Activated CD4-positive, CD25-positive, alpha-beta regulatory T cell treated with anti-CD3 and anti-CD28 coated beads, Interleukin-2, amount 50 U/mL, for 24 hours (primary cell): ENCODE results near the gene TMTC4.

Source experiments
- ATAC-seq, 2 donors: fragments of 150-1000 bp; cut with Tn5 transposase; one replicate each; pipeline ENCODE4 v1.10.0; 2021; ENCODE audit warnings: mild to moderate bottlenecking in 1 of 2, moderate library complexity in 1 of 2

Gene TMTC4

DNA sequence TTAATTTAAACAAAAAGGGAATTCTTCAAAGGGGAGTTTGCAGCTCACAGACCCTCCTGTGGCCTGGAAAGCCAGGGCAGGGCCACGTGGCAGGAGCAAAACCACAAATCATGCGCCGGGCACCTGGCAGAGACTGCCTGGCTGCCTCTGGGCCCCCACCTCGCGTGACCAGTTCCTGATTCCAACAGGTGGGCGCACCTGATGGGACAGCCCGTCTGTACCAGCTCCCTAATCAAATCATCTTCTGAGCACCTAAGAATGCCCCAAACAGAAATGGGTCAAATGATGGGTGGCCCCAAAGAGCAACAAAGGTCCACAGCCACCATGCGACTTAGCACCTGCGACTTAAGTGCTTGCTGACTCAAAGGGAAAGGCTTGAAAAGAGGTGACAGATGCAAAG, 9.2 kb downstream of the TMTC4 start:
- ATAC-seq: no peak

- no peak for ATAC-seq
Measured at GRCh38 chr13:100664171-100664900, 10.3 kb downstream of the TMTC4 start.

- ATAC-seq: no peak
Measured at GRCh38 chr13:100662468-100663211, 12.0 kb downstream of the TMTC4 start.

- no peak for ATAC-seq
Measured at GRCh38 chr13:100660761-100661160, 13.8 kb downstream of the TMTC4 start.

DNA sequence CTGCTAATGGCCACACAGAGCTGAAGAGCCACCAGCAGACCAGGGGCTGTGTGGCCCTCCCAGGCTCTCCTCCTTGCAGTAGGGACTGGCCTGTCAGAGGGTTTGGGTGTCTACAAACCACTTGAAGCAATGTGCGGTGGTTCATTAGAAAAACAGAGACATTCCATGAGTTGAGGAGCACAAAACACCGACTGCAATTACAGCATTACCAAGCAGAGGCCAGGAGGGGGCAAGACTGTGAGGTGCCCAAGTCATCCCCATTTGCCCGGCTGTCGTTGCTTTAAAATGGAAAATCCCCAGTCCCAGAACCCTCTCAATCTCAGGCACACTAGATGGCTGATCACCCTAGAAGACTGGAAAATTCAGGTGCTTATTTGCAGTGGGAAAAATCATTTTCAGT, 15.0 kb downstream of the TMTC4 start:
- no peak for ATAC-seq

GRCh38 chr13:100658363-100658762, 16.2 kb downstream of the TMTC4 start:
- ATAC-seq: peak; percentile 17 to 43

DNA sequence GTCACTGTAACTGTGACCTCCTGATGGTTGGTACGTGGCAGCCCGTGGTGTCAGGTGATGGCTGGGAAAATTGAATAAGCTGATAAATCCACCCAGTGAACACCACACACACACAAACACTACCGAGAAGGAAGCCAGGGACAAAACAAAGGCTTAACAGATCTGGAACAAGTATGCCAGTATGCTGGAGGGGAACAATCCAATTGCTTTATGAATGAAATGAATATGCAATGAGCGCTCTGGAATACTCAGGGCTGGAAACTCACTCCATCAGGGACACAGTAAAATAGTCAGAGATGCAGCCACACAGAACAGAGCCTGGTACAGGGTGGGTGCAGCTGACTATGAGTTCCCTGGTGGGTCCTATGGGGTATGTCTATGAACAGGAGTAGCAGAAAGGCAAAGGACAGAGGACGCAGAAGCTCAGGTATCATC, 16.7 kb downstream of the TMTC4 start:
- ATAC-seq: no peak

- ATAC-seq: no peak
Measured at GRCh38 chr13:100652510-100652909, 22.1 kb downstream of the TMTC4 start.

DNA sequence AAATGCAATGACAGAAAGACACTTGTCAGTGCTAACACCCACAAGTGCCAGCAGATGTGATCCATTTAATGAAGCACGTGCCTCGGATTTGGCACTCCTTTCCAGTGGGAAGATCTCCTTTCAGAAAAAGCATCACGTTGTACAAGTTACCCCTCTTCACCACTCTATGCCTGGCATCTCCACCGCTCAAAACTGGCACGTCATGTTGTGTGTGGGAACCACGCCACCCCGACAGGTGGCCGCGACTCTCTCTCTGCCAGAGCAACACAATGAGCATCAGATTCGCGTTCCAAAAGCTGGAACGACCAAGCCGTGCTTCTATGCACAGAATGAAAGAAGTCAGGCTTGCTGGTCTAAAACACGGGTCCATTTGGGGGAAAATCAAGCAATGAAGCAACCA, 24.3 kb downstream of the TMTC4 start:
- no peak for ATAC-seq

DNA sequence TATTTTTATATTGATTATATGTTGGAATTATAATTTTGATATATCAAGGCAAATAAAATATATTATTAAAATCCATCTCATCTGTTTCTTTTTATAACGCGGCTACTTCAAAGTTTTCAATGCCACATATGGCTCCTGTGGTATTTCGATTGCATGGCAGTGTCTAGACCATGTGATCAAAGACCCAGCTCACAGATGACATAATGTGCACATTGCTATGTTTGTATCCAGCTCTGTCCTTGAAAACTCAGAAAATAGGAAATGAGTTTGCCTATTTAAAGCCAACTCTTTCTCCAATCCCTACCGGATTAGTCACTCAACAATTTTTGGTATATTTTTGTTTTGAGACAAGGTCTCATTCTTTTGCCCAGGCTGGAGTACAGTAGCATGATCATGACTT, 26.2 kb downstream of the TMTC4 start:
- no peak for ATAC-seq

DNA sequence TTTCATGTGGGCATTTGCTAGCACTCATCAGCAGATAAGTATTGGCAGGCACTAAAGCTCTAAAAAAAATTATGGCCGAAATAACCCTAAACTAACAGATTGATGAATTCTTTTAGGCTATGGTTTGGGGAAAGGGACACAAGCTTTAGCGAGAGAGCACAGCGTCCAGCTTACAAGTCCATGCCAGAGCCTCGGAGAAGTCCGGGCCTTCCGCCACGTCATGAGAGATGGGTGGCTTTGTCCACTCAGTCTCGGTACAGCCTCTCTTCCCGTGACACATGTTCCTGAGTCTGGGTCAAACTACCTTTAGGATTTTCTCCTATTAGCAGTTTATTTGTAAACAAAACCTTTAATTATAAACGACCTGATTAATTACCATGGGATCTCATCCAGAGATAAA, 27.7 kb downstream of the TMTC4 start:
- ATAC-seq: no peak

DNA sequence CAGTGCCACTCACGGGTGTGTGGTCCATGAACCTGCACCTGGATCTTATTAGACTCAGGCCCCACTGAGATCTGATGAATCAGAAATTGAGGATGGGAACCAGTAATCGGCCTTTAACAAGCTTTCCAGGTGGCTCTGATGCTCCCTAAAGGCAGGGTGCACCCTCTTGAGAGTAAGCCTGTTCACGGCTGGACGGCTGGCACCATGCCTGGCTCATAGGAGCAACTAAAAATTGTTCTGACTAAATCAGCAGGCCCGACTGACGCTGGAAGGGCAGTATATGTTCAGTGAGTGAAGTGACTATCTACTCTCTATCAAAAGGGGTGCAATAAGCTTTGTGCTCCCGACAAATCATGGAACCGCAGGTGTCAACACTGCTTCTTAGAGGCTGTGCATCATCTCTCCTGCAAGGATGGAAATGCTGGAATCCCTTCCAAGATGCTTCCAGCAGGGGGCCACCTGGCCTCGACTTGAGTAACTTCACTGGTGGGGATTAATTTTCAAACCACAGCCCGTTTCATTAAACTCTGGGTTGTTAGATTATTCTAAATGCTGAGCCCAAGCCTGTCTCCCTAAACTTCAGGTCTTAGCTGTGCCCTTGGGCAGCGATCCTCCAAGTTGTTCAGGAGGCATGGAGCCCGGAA, 28.4 kb downstream of the TMTC4 start:
- no peak for ATAC-seq

- ATAC-seq: no peak
Measured at GRCh38 chr13:100645382-100645781, 29.2 kb downstream of the TMTC4 start.

- ATAC-seq: no peak
Measured at GRCh38 chr13:100644371-100644770, 30.2 kb downstream of the TMTC4 start.

DNA sequence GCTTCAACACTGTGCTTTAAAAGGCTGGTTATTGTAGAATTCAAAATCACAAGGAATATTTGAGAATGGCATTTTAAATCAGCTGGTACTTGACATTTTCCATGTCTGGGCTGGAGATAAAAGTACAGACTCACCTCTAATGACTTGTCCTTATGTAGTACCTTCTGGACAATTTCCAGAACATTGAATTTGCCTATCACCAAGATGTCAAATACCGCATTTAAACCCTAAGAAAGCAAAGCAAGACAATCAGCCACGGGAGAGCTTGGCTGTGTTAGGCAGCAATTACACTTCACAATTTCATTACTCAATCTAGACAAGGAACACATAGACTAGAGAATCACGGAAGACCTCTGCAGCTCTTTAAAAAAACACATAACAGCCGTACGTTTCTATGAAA, 36.8 kb downstream of the TMTC4 start:
- ATAC-seq: no peak

DNA sequence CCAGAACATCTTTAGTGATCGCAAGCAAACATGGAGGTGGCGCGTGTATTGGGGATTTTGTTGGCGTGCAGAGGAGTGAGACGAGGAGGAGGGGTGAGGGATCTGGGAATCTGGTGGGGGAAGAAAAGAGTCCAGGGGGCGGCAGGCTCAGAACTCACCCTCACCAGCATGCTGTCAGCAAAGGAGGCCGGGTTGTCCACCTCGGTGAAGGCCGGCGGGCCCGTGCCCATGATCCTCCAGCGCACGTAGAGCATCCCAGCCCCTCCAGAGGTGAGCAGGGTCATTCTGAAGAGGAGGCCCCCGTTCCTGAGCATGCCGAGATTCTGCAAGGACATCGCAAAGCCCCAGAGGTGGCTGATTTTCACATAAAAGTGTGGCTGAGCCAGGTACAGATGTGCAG, 37.2 kb downstream of the TMTC4 start:
- no peak for ATAC-seq

GRCh38 chr13:100636441-100636840, 38.2 kb downstream of the TMTC4 start:
- no peak for ATAC-seq

DNA sequence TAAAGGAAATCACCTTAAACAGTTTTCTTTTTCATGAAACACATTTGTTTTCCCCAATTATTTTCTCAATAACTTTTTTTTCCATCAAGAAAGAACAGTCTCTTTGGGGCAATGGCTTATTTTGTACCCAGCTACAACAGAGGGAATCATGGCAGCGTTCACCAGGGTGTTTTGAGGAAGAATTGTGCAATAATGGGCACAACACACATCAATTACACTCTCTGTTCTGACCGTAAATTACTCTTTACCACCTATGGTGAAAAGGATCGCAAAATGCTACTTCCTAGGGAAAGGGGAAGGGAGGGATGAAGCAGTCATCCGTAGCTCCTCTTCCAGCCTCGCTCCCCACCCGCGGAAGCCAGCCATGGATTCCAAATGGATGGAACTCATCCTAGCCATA, 38.6 kb downstream of the TMTC4 start:
- no peak for ATAC-seq

- no peak for ATAC-seq
Measured at GRCh38 chr13:100634696-100635095, 39.9 kb downstream of the TMTC4 start.

- no peak for ATAC-seq
Measured at GRCh38 chr13:100633461-100633860, 41.1 kb downstream of the TMTC4 start.

DNA sequence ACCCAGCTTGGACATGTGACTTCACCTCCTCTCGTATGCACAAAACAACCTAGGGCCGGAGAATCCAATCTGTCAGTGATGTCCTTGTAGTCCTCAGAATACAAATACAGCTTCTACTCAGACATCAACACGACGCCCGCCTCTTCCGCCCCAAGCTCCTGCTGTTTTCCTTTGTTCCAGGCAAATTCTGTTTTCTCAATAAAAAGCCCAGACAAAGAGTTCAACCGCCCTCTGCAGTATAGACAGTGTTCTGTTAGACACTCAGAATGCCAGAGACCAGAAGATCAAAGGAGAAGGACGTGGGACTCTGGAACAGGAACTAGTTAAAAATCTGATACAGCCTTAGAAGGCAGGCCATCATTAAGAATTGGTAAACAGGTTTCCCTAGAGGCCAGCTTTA, 44.0 kb downstream of the TMTC4 start:
- ATAC-seq: no peak

GRCh38 chr13:100627120-100627519, 47.5 kb downstream of the TMTC4 start:
- no peak for ATAC-seq

- ATAC-seq: no peak
Measured at GRCh38 chr13:100625447-100625846, 49.1 kb downstream of the TMTC4 start.

DNA sequence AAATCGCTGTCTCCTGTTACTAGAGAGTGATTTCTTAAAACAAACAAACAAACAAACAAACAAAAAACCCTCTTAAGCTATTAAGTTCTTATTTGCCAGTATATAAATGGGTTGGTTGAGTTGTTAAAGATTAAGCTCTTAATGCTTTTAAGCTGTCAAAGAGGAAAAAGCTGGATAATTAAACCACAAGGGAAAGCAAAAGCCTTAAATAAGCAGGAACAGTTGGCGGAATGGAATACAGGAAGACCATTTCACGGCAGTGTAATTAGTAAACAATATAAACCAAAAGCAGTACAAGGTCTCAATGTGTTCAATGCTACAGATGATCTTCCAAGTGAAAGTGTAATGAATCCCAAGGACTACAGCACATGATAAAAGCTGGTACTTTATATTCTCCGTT, 53.8 kb downstream of the TMTC4 start:
- ATAC-seq: no peak
